Keratinocyte (primary cell): ENCODE data around the gene KANTR. TPM values are rescaled to one million over a fixed set of nuclear protein-coding genes. Genes with fewer than 3 reads are reported as not detected.

Source experiments
- DNase-seq: peaks from one replicate; pipeline ENCODE4 v3.0.0-alpha.2; 2011; ENCODE audit warnings: low read depth, missing footprints, low spot score
- FAIRE-seq: peaks from 2 replicates; lab custom pipeline; 2011; peaks lifted over from hg19 to GRCh38; lab: Jason Lieb, UNC
- H2AFZ ChIP-seq: 2 replicates; pipeline ENCODE4 v1.6.0; 2012; ENCODE audit warnings: low read length, control low read depth, inconsistent platforms; ENCODE audit not compliant: control insufficient read depth
- H3K27ac ChIP-seq: 2 replicates; pipeline ENCODE4 v1.5.1; 2011; ENCODE audit warnings: low read length; ENCODE audit not compliant: control insufficient read depth, insufficient read depth
- H3K27me3 ChIP-seq: 3 replicates; pipeline ENCODE4 v1.6.0; 2011; ENCODE audit warnings: low read length; ENCODE audit not compliant: control insufficient read depth, insufficient read depth; ENCODE audit errors: extremely low read depth
- H3K36me3 ChIP-seq, 2 experiments: 2 replicates in 1 of 2; 3 replicates in 1 of 2; pipeline ENCODE4 v1.5.1; 2011; ENCODE audit warnings: low read length in 2 of 2, mild to moderate bottlenecking in 1 of 2; ENCODE audit not compliant: control insufficient read depth in 2 of 2, insufficient read depth in 2 of 2; ENCODE audit errors: extremely low read depth in 1 of 2
- H3K4me1 ChIP-seq: 3 replicates; pipeline ENCODE4 v1.5.1; 2011; ENCODE audit warnings: low read length; ENCODE audit not compliant: control insufficient read depth, insufficient read depth; ENCODE audit errors: extremely low read depth
- H3K4me2 ChIP-seq: 3 replicates; pipeline ENCODE4 v1.6.0; 2011; ENCODE audit warnings: low read depth, low read length; ENCODE audit not compliant: control insufficient read depth, insufficient read depth; ENCODE audit errors: extremely low read depth
- H3K4me3 ChIP-seq, 3 experiments: fragments of 200-600 bp in 1 of 3; sonication (generic) in 1 of 3; 2 replicates in 2 of 3; 3 replicates in 1 of 3; pipeline ENCODE4 v1.5.1; 2011 to 2016; ENCODE audit warnings: low read length in 3 of 3, mild to moderate bottlenecking in 3 of 3, control low read depth in 2 of 3, inconsistent platforms in 1 of 3, low read depth in 1 of 3, mixed read lengths in 1 of 3, mixed run types in 1 of 3, moderate library complexity in 1 of 3; ENCODE audit not compliant: control insufficient read depth in 2 of 3, insufficient read depth in 2 of 3; ENCODE audit errors: extremely low read depth in 1 of 3
- H3K79me2 ChIP-seq: 2 replicates; pipeline ENCODE4 v1.6.0; 2012; ENCODE audit warnings: low read length; ENCODE audit not compliant: control insufficient read depth, insufficient read depth
- H3K9ac ChIP-seq: 3 replicates; pipeline ENCODE4 v1.6.0; 2011; ENCODE audit warnings: low read length; ENCODE audit not compliant: control insufficient read depth, insufficient read depth; ENCODE audit errors: extremely low read depth
- H3K9me1 ChIP-seq: 3 replicates; pipeline ENCODE4 v1.6.0; 2011; ENCODE audit warnings: low read length; ENCODE audit not compliant: control insufficient read depth, insufficient read depth; ENCODE audit errors: extremely low read depth
- H3K9me3 ChIP-seq: 2 replicates; pipeline ENCODE4 v1.5.1; 2012; ENCODE audit warnings: low read depth, low read length; ENCODE audit not compliant: control insufficient read depth
- H4K20me1 ChIP-seq: 3 replicates; pipeline ENCODE4 v1.6.0; 2011; ENCODE audit warnings: low read length; ENCODE audit not compliant: control insufficient read depth, insufficient read depth; ENCODE audit errors: extremely low read depth
- CTCF ChIP-seq, 3 experiments: IDR thresholded peaks in 1 of 3; conservative IDR thresholded peaks in 1 of 3; optimal IDR thresholded peaks in 1 of 3; 2 replicates in 2 of 3; 3 replicates in 1 of 3; pipeline versions ENCODE3 to v1.5.1; 2011; ENCODE audit warnings: low read length in 3 of 3, mild to moderate bottlenecking in 3 of 3, moderate library complexity in 2 of 3, control low read depth in 1 of 3, inconsistent platforms in 1 of 3; ENCODE audit not compliant: insufficient read depth in 2 of 3; ENCODE audit errors: extremely low read depth in 1 of 3
- EZH2 ChIP-seq: IDR thresholded peaks from one replicate; pipeline ENCODE4 v1.6.1; 2012; ENCODE audit warnings: inconsistent platforms, mild to moderate bottlenecking, low read length, moderate library complexity
- dilution Hi-C: fragments of 300-500 bp; cut with MboI; formaldehyde crosslinking; loops from one replicate; pipeline ENCODE4 v1.7.0; 2020; ENCODE audit warnings: low sequenced_read_pairs; ENCODE audit not compliant: extremely low pct_ligation_motif_present
- polyA plus RNA-seq, 5 experiments: library from polyadenylated mRNA; depleted of rRNA in 3 of 5; stranded (reverse) in 3 of 5; stranded (forward) in 1 of 5; unstranded in 1 of 5; fragments of >200 nt; gene quantifications; 1 replicate in 1 of 5; 2 replicates in 3 of 5; 3 replicates in 1 of 5; pipeline versions ENCODE4 v1.2.1 to v1.2.3, GENCODE V29; 2011 to 2012; ENCODE audit warnings: missing spikeins in 2 of 5, low read depth in 1 of 5, low replicate concordance in 1 of 5

KANTR gene
- polyA plus RNA-seq, 1 donor (not counting 4 experiments of a cell fraction or from before 2014, with no cell fraction given) = 3.8 TPM

- DNase-seq (no peak), FAIRE-seq (no peak)
- TF ChIP-seq EZH2 (no peak), CTCF (optimal IDR thresholded peaks at IDR 0.05 in 1 of 3, IDR thresholded peaks at IDR 0.05 in 1 of 3, conservative IDR thresholded peaks at IDR 0.05 in 1 of 3; ENCODE audit: extremely low read depth in 1 of 3, insufficient read depth in 2 of 3, low read length in 3 of 3) (peak; percentile 63 to 80 (median 75))
- Histone ChIP-seq H3K4me2 (peak overlapping the region; percentile 86), H3K27me3 (no peaks in the 10 kb centered on the region), H3K27ac (peak overlapping the region; percentile 95), H3K4me3 (peak overlapping the region; percentile 19 to 63 (median 61)), H2AFZ (peak overlapping the region; percentile 70), H4K20me1 (no peaks in the 10 kb centered on the region), H3K9ac (peak overlapping the region; percentile 84), H3K9me1 (no peaks in the 10 kb centered on the region), H3K36me3 (peaks cover 5 to 10% of the 10 kb centered on the region in 2 experiments), H3K4me1 (peaks cover 7% of the 10 kb centered on the region), H3K9me3 (no peaks in the 10 kb centered on the region), H3K79me2 (no peaks in the 10 kb centered on the region)
- dilution Hi-C loops = no loop called here
Observed at GRCh38 chrX:53089224-53089842, 4.6 kb upstream of the KANTR start.

- Histone ChIP-seq H4K20me1 (no peaks in the 10 kb centered on the region), H3K4me3 (no peak overlapping the region), H3K4me2 (no peak overlapping the region), H3K27me3 (no peaks in the 10 kb centered on the region), H3K9me1 (no peaks in the 10 kb centered on the region), H3K9ac (no peak overlapping the region), H3K27ac (no peak overlapping the region), H3K4me1 (peaks cover 7% of the 10 kb centered on the region), H2AFZ (no peak overlapping the region), H3K9me3 (no peaks in the 10 kb centered on the region), H3K79me2 (no peaks in the 10 kb centered on the region), H3K36me3 (peaks cover 4 to 8% of the 10 kb centered on the region in 2 experiments)
- FAIRE-seq (no peak), DNase-seq (no peak)
- no peak for TF ChIP-seq EZH2
- no peak for TF ChIP-seq CTCF (optimal IDR thresholded peaks at IDR 0.05 in 1 of 3, IDR thresholded peaks at IDR 0.05 in 1 of 3, conservative IDR thresholded peaks at IDR 0.05 in 1 of 3; ENCODE audit: extremely low read depth in 1 of 3, insufficient read depth in 2 of 3, low read length in 3 of 3)
- dilution Hi-C loops = no loop called here
Observed at GRCh38 chrX:53089925-53090324, 4.0 kb upstream of the KANTR start.
